Left renal cortex interstitium (tissue), 4 donors: ENCODE results near the gene GSK3A. TPM values are rescaled to one million over a fixed set of nuclear protein-coding genes. Genes with fewer than 3 reads are reported as not detected.

Experiments
- DNase-seq, 4 donors: peaks; one replicate each; pipeline ENCODE4 v3.0.0-alpha.2; 2013; ENCODE audit warnings: low read depth in 4 of 4, low spot score in 2 of 4, missing footprints in 1 of 4
- polyA plus RNA-seq, 4 donors: library from polyadenylated mRNA; unstranded; fragments of 120-200 nt; gene quantifications; one replicate each; pipeline ENCODE4 v1.2.1, GENCODE V29; 2013; ENCODE audit not compliant: insufficient read length in 4 of 4

Gene GSK3A
- polyA plus RNA-seq, 4 donors: 66.0 to 89.0 (median 73.6) TPM

DNA sequence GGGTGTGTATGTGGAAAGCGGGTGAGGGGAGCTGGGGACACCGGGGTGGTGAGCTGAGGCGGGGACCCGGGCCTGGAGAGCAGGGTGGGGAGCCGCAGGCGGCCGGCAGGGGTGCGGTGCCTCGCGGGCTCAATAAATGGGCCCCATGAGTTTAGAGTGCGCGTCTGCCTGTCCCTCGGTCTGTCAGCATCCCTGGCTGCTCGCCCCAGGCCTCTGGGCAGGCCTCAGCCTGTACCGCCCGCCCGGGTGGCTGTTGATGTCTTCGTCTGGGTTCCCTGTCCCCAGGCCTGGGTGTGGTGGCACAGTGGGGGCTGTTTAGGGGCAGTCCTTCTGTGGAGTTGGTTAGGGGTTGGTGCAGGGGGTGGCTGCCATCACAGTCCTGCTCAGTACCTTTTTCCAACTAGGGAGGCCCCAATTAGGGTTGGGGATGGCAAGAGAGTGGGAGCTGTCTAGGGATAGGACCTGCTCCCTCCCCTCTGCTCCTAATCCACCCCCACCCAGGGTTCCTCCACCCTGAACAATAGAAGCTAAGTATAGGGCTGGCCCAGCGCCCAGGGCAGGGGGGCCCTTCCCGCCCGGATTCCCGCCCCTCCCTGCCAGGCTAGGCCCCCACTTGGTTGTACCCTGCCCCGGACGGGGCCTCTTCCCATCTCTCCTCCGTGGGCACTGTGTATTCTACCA lies 38.9 kb upstream of the GSK3A start:
- no peak for DNase-seq

DNA sequence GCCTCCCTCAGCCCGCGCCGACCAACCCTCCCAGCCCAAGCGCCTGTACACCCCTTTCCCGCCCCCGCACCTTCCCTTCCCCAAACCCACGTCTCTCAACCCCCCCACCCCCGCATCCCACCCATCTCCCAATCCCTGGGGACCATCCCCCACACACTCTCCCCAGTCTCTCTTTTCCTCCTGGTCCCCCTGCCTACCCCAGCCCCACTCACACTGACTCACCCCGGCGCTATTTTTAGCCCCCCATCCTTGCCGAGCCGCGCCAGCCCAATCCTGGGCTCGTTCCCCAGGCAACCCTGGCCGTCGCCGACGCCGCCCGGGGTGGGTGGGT lies 38.4 kb upstream of the GSK3A start:
- DNase-seq: no peak

DNA sequence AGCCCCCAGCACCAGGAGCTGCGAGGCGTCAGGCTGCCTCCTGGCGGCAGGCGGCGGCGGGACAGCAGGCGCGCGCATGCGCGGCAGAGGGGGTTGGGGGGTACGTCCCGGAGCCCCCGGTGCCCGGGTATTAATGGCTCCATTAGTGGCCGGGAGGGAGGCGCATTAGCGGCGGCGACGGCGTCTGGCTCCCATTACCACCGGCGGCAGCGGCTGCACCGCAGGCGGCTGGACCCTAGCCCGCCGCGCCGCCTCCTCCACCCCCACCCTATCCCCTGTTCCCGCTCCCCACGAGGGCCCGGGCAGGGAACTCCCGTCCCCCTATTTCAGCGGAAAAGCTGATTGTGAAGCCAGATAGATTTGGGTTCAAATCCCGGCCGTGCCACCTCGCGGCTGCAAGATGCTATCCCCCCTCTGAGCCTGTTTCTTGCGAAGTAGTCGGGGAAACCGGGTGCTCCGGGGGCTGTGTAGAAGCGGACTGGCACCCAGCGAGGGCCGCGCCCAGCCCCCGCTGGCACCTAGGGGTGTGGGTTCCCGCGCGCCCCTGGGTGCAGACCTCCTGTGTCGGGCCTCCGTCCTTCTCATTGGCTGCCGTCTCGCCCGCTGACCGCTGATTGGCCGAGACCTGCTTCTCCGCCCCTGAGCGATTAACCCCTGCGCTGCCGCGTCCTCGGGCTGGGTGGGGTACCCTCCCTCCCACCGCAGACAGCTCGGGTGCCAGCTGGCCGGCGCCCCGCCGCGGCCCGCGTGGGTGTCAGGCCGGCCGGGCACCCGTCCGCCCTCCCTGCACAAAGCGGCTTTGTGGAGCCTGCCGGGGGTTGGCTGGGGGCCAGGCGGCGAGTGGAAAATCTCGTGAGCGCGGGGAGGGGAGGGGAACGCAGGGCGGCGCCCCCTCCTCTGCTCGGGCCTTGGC lies 37.8 kb upstream of the GSK3A start:
- peak in 1 of 4 donors; percentile 73 for DNase-seq

DNA sequence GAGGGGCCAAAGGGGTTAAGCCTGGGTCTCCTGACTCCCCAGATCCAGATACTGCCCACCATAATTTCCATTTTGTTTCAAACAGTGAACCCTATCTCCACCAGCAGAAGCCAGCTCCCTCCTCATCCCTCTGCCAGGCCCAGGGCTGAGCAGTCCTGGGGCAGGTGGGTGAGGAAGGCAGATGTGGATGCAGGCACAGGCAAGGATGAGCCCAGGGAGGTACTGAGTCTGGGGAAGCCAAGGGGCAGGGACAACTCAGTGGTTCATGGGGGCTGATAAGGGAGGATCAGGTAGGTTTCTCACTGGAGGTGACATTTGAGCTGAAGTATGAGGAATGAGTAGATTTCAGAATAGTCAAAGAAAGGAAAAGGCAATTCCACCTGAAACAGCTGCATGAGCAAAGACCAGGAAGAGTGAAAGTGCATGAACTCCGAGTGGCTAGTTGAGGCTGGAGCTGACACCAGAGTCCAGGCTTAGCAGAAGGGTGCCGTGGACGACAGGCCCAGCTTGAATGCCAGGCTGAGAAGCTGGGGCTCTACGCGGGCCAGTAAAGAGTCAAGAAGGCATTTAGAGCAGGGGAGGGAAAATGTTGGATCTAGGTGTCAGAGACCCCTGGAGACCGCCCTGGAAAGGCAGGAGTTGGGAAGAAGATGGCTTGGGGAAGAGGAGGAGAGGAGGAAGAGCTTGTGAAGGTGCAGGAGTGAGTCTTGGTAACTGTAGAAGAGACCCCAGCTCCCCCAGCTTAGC lies 36.9 kb upstream of the GSK3A start:
- no peak for DNase-seq

DNA sequence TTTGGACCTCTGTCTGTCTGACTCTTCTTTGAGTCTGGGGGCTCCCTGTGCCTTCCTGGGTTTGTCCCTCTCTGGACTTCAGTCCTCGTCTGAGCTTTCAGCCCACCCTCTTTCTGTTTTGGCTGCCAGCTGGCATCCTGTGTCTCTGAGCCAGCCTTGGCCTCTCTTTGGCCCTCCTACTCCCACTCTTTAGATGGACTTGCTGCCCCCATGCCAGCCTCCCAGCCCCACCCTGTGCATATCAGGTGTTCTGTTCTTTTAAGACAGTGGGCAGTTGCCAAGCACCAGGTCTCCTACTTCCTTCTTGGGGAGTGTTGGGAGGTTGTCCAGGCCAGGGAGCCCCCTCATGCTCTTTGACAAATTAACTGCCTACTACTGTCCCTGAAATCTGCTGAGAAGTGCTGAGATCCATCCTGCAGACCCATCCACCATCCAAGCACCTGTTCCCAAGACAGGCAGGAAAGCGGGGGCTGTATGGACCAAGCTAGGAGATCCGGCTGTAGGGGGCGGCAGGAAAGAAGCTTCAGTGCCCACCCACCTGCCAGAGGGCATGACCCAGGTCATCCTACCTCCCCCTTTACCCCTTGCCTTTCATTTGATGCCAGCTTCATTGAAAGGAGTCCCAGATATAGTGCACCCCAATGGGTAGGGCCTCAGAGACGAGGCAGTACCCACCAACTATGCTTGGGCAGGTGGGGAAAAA lies 36.2 kb upstream of the GSK3A start:
- no peak for DNase-seq

DNA sequence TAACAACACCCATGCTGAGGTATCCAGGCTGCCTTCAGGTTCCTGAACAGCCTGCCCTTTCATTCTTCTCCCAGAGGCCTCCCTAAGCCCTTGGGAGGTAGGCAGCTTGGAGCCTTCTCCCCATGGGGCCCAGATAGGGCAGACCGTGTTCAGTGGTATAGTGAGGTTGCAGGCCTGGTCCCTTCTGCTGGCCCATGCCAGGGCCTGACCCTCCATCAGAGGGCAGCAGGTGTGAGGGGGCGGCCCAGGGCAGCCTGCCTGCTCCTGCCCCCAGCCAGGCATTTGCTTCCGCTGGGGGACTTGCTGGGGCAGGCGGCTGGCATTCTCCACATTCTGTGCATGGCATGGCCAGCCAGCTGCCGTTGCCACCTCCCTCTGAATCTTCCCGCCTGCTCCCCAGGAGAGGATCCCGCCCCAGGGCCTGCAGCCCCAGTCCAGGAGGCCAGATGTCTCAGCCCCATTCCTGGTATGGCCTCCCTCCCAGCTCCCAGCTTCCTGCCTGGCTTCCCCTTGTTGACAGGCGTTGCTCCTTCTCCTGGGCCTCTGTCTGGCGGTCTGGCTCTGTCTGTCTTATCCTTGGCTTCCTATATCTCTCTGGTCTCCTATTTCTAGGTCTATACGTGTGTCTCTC lies 35.5 kb upstream of the GSK3A start:
- no peak for DNase-seq

- no peak for DNase-seq
These were observed 34.4 kb upstream of the GSK3A start for GRCh38 chr19:42276821-42277220.

DNA sequence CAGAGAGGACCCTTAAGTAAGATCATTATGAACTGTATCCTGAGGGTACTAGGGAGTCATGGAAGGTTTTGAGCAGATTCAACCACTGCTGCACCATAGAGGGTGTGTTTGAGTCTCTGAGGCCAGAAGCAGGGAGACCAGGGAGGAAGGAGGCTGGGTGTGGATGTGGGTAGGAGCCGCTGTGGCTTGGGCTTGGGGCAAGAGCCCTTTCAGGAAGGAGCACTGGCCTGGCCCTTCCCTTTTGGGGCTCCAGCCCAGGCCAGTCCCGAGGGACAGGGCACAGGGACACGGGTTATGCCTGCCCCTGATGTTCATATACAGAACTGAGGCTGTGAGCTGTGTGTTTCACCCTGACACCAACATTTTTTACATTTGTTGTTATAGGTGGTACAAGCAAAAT lies 33.9 kb upstream of the GSK3A start:
- no peak for DNase-seq

DNA sequence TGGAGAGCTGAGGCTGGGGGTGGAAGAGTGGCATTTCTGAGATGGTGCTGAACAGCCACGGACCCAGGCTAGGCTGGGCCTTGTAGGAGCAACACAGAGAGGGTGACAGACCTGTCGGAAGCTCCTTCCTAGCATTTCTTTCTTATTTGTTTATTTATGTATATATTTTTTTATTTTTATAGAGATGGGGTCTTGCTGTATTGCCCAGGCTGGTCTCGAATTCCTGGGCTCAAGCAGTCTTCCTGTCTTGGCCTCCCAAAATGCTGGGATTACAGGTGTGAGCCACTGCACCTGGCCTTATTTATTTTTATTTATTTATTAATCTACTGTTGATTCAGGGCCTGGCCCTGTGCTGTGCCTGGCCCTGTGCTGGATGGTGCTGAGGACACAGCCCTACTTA lies 33.1 kb upstream of the GSK3A start:
- DNase-seq: no peak

- no peak for DNase-seq
These were observed 32.7 kb upstream of the GSK3A start for GRCh38 chr19:42275103-42275502.

DNA sequence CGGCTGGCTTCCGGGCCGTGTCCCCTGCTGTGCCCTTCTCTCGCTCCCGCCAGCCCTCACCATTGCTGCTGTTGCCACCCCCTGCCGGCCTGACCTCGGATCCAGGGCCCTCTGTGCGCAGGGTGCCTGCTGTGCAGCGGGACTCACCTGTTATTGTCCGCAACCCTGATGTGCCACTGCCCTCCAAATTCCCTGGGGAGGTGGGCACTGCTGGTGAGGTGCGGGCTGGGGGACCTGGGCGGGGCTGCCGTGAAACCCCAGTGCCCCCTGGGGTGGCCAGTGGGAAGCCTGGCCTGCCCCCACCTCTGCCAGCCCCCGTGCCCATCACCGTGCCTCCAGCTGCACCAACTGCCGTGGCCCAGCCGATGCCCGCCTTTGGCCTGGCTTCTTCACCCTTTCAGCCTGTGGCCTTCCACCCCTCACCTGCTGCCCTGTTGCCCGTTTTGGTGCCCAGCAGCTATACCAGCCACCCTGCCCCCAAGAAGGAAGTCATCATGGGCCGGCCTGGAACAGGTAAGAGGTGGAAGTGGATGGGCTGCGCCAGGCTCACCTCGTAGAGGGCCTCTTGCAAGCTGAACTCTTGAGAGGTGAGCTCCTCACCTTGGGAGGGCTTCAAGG lies 31.8 kb upstream of the GSK3A start:
- no peak for DNase-seq

DNA sequence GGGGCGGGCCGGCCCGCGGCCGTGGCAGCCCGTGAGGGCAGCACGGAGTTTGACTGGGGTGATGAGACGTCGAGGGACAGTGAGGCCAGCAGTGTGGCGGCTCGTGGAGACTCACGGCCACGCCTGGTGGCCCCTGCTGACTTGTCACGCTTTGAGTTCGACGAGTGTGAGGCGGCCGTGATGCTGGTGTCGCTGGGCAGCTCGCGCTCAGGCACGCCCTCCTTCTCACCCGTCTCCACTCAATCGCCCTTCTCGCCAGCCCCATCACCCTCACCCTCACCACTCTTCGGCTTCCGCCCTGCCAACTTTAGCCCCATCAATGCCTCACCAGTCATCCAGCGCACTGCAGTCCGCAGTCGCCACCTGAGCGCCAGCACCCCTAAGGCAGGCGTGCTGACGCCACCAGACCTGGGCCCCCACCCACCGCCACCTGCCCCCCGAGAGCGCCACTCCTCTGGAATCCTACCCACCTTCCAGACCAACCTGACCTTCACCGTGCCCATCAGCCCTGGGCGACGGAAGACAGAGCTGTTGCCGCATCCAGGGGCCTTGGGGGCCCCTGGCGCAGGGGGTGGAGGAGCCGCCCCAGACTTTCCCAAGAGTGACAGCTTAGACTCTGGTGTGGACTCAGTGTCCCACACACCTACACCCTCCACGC lies 31.1 kb upstream of the GSK3A start:
- DNase-seq: no peak

- no peak for DNase-seq
These were observed 30.6 kb upstream of the GSK3A start for GRCh38 chr19:42272989-42273406.

- DNase-seq: no peak
These were observed 30.1 kb upstream of the GSK3A start for GRCh38 chr19:42272535-42272897.

GRCh38 chr19:42271861-42272534 lies 29.6 kb upstream of the GSK3A start:
- no peak for DNase-seq

DNA sequence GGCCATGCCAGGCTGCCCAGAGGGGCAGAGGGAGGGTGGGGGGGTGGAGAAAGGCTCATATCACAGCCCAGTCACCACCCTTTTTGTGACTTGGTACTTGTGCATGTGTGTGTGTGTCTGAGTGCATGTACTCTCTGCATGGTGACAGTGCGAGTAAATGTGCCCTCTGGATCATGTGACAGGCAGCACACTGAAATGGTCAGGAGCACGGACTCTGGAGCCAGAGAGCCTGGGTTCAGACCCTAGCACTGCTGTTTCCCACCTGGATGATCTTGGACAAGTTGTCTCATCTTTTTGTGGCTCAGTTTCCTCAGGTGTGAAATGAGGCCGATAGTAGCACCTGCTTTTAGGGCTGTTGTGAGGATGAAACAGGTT lies 28.6 kb upstream of the GSK3A start:
- no peak for DNase-seq

GRCh38 chr19:42270346-42271044 lies 28.1 kb upstream of the GSK3A start:
- DNase-seq: no peak
